GM12872 (cell line): ENCODE measurements around the gene LCE2B.
"Not testable (repeated sequence)": the region's sequence is repeated elsewhere in the genome, so short reads cannot be mapped to it uniquely, and the experiment has no call there.

Experiments used
- TF ChIP-seq, protein P1 (sequence below): IDR thresholded peaks from 3 replicates; pipeline ENCODE4 v1.5.1; 2011; ENCODE audit warnings: low read depth, mild to moderate bottlenecking, low read length, moderate library complexity; ENCODE audit not compliant: insufficient read depth

LCE2B gene

DNA sequence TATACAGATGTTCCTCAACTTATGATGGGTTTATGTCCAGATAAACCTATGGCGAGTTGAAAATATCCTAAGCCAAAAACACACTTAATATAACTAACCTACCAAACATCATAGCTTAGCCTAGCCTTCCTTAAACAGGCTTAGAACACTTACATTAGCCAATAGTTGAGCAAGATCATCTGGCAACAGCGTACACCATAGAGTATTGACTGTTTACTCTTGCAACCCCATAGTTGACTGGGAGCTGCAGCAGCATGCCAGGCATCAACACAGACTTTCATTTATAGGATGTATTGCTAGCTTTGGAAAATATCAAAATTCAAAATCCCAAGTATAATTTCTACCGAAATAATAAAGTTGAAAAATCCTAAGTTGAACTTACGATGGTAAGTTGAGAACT lies 28.2 kb upstream of the LCE2B start:
- TF ChIP-seq, protein P1, sequence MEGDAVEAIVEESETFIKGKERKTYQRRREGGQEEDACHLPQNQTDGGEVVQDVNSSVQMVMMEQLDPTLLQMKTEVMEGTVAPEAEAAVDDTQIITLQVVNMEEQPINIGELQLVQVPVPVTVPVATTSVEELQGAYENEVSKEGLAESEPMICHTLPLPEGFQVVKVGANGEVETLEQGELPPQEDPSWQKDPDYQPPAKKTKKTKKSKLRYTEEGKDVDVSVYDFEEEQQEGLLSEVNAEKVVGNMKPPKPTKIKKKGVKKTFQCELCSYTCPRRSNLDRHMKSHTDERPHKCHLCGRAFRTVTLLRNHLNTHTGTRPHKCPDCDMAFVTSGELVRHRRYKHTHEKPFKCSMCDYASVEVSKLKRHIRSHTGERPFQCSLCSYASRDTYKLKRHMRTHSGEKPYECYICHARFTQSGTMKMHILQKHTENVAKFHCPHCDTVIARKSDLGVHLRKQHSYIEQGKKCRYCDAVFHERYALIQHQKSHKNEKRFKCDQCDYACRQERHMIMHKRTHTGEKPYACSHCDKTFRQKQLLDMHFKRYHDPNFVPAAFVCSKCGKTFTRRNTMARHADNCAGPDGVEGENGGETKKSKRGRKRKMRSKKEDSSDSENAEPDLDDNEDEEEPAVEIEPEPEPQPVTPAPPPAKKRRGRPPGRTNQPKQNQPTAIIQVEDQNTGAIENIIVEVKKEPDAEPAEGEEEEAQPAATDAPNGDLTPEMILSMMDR = no peak

DNA sequence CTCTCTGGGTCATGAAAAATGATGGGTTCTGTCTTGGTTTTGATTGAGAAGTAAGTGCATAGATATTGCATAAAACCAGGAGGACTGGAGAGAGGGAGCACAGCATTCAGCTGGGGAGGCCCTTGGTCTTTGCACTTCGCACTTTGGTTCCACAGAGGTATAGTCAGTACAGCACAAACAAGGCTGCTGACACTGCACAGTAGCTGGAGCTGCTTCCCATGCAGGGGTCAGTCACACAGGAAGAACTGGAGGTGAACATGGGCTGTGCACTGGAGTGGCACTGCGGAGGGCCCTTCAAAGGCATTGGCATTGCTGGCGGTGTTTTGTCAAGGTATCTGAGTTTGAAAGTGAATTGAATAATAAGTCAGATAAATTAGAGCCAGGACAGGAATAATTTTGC lies 27.3 kb upstream of the LCE2B start:
- TF ChIP-seq, protein P1 = no peak

DNA sequence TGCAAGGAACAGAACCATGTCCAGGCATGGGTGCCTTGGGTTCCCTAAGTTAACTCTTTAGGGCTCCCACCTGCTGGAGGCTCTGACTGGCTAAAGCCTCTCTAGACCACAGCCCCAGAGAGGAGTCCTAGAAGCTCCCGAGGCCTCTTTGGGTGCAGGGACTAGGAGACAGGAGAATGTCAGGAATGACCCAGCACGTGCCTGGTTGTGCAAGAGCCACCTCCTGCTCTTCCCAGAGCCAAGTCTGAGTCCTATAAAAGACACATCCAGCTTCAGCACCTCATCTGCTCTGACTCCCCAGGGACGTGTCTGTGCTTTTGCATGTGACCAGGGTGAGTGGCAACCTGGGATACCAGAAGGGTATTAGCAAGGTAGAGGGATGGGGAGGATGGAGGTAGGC lies 22.8 kb upstream of the LCE2B start, which contains the start of gene LCE2D:
Gene LCE2D (plus strand): TSS at position 283 of the 400 bp plus-strand sequence. CDS start 726 bp downstream, outside the sequence.
- TF ChIP-seq, protein P1 = no peak

DNA sequence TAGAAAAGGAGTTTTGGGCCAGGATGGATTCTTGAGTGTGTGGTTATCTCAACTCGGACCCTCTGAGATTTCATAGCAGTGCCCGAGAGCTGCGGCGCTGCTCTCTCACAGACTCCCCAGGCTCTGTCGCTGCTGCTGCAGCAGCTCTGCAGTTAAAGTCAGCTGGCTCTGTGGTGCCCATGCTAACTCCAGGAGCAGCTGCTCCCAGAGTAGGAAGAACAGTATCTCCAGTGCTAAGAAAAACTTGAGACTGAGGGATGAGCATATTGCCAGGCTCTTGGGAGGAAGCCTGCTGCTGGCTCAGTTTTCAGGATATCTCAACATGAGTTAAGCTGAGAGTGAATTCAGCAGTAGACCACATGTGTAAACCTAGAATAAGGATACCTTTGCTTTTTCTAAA lies 18.3 kb upstream of the LCE2B start:
- TF ChIP-seq, protein P1 = no peak

DNA sequence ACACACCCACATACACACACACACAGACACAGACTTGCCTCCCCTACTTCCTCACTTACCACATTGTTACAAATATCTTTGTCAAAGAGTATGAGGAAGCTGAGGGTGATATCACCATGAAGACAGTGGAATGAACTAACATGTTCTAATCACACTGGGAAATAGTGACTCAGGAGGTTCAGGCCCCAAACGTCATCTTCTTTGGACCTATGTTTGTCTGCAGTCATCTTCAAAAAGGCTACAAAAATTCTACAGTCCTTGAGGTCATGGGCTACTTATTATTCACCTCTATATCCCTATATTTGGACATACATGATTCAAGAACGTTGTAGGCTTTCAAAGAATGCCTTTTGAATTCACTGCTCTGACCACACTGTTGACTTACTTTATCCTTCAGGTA lies 12.9 kb upstream of the LCE2B start:
- TF ChIP-seq, protein P1 = no peak

DNA sequence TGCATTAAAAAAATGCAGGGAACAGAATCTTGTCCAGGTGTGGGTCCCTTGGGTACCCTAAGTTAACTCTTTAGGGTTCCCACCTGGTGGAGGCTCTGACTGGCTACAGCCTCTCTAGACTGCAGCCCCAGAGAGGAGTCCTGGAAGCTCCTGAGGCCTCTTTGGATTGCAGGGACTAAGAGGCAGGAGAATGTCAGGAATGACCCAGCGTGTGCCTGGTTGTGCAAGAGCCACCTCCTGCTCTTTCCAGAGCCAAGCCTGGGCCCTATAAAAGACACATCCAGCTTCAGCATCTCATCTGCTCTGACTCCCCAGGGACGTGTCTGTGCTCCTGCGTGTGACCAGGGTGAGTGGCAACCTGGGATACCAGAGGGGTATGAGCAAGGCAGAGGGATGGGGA lies 10.9 kb upstream of the LCE2B start, which contains the start of gene LCE2C:
Gene LCE2C (plus strand): TSS at position 297 of the 400 bp plus-strand sequence. CDS start 737 bp downstream, outside the sequence.
- TF ChIP-seq, protein P1 = not testable (repeated sequence)

DNA sequence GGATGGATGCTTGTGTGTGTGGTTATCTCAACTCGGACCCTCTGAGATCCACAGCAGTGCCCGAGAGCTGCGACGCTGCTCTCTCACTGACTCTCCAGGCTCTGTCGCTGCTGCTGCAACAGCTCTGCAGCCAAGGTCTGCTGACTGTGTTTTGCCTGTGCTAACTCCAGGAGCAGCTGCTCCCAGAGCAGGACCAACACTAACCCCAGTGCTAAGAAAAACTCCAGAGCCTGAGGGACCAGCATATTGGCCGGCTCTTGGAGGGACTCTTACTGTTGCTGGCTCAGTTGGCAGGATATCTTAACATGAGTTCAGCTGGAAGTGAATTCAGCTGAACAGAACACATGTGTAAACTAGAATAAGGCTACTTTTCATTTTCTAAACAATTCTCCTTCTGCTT lies 6.5 kb upstream of the LCE2B start:
- TF ChIP-seq, protein P1 = no peak

DNA sequence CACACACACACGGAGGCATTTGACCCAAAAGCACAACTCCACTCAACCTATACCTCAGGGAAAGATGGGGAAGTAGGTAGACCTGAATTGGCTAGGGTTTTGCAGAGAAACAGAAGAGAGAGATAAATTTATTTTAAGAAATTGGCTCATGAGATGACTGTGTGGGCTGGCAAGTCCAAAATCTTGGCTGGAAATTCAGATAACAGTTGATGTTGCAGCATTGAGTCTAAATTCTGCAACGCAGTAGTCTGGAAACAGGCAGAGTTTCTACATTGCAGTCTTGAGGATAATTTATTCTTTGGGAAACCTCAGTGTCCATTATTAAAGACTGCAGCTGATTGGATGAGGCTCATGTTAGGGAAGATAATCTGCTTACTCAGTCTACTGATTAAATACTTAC lies 4.3 kb upstream of the LCE2B start:
- TF ChIP-seq, protein P1 = no peak
